Left lobe of liver (tissue), 2 donors: Measurements from ENCODE around the gene SCN1A. TPM values are rescaled to one million over a fixed set of nuclear protein-coding genes. Genes with fewer than 3 reads are reported as not detected.

Experiments used
- ATAC-seq: fragments of 200-7000 bp; cut with Tn5 transposase; one replicate; pipeline ENCODE4 v1.9.1; 2020; ENCODE audit warnings: mild to moderate bottlenecking, moderate library complexity
- DNase-seq: peaks from one replicate; pipeline ENCODE4 v3.0.0-alpha.2; 2020; ENCODE audit warnings: low spot score
- total RNA-seq: library from RNA; stranded (reverse); gene quantifications from one replicate; pipeline ENCODE4 v1.2.1, GENCODE V29; 2021
- donor health status: DM: no; HTN: no; CAD: no; lungs with moderate emphysema.
- donor health status: DM: no; HTN: yes; CAD: no.

Gene SCN1A
- total RNA-seq, 1 donor from 2014 or later, result 0.13 TPM

GRCh38 chr2:166084301-166084700, 43.5 kb downstream of the SCN1A start:
- DNase-seq (no peak), ATAC-seq (no peak)

GRCh38 chr2:166082736-166083135, 45.1 kb downstream of the SCN1A start:
- no peak for ATAC-seq
- no peak for DNase-seq

GRCh38 chr2:166081852-166082251, 46.0 kb downstream of the SCN1A start:
- DNase-seq, result no peak
- no peak for ATAC-seq

- DNase-seq (no peak), ATAC-seq (no peak)
Measured at GRCh38 chr2:166081131-166081632, 46.6 kb downstream of the SCN1A start.

- ATAC-seq (no peak), DNase-seq (no peak)
Measured at GRCh38 chr2:166074430-166074829, 53.4 kb downstream of the SCN1A start.

- no peak for DNase-seq
- ATAC-seq, result no peak
Measured at GRCh38 chr2:166074011-166074410, 53.8 kb downstream of the SCN1A start.

GRCh38 chr2:166070231-166070630, 57.6 kb downstream of the SCN1A start:
- DNase-seq (no peak), ATAC-seq (no peak)

GRCh38 chr2:166068981-166069380, 58.8 kb downstream of the SCN1A start:
- ATAC-seq (no peak), DNase-seq (no peak)

- no peak for DNase-seq
- no peak for ATAC-seq
Measured at GRCh38 chr2:166067229-166067628, 60.6 kb downstream of the SCN1A start.

GRCh38 chr2:166060191-166060590, 67.6 kb downstream of the SCN1A start:
- DNase-seq (no peak), ATAC-seq (no peak)

GRCh38 chr2:166057370-166058164, 70.3 kb downstream of the SCN1A start:
- ATAC-seq, result no peak
- DNase-seq, result no peak

- DNase-seq (no peak), ATAC-seq (no peak)
Measured at GRCh38 chr2:166044853-166045483, 82.9 kb downstream of the SCN1A start.

- DNase-seq (no peak), ATAC-seq (no peak)
Measured at GRCh38 chr2:166042768-166043390, 84.9 kb downstream of the SCN1A start.

GRCh38 chr2:166042356-166042755, 85.5 kb downstream of the SCN1A start:
- ATAC-seq, result no peak
- DNase-seq, result no peak

GRCh38 chr2:166041613-166042012, 86.2 kb downstream of the SCN1A start:
- no peak for ATAC-seq
- no peak for DNase-seq

GRCh38 chr2:166032361-166032760, 95.5 kb downstream of the SCN1A start:
- ATAC-seq, result no peak
- no peak for DNase-seq

- DNase-seq (no peak), ATAC-seq (no peak)
Measured at GRCh38 chr2:166031054-166031453, 96.8 kb downstream of the SCN1A start.

- DNase-seq, result no peak
- ATAC-seq, result no peak
Measured at GRCh38 chr2:166025313-166025712, 102.5 kb downstream of the SCN1A start.

- ATAC-seq (no peak), DNase-seq (no peak)
Measured at GRCh38 chr2:166017208-166017607, 110.6 kb downstream of the SCN1A start.

- ATAC-seq (no peak), DNase-seq (no peak)
Measured at GRCh38 chr2:166013878-166014277, 113.9 kb downstream of the SCN1A start.

- ATAC-seq (no peak), DNase-seq (no peak)
Measured at GRCh38 chr2:166011660-166012059, 116.2 kb downstream of the SCN1A start.

- DNase-seq (no peak), ATAC-seq (no peak)
Measured at GRCh38 chr2:166000401-166000800, 127.4 kb downstream of the SCN1A start.
